Liver (tissue), 9 donors: Measurements from ENCODE around the gene IGF2BP1. TPM values are rescaled to one million over a fixed set of nuclear protein-coding genes. Genes with fewer than 3 reads are reported as not detected.

Experiments used
- DNase-seq: peaks from one replicate; pipeline ENCODE4 v3.0.0-alpha.2; 2017; ENCODE audit warnings: low spot score
- H3K27ac ChIP-seq, 2 donors: one replicate each; pipeline ENCODE4 v1.7.0; 2013; ENCODE audit warnings: inconsistent platforms in 2 of 2, low read length in 2 of 2, control low read depth in 1 of 2, low read depth in 1 of 2, mild to moderate bottlenecking in 1 of 2
- H3K27me3 ChIP-seq, 4 donors: one replicate each; pipeline versions ENCODE4 v1.6.1 to v1.7.0; 2013; ENCODE audit warnings: low read length in 3 of 4, inconsistent platforms in 1 of 4, mild to moderate bottlenecking in 1 of 4, moderate library complexity in 1 of 4; ENCODE audit not compliant: control insufficient read depth in 4 of 4, insufficient read depth in 4 of 4
- H3K36me3 ChIP-seq, 4 donors: one replicate each; pipeline versions ENCODE4 v1.6.1 to v1.7.0; 2013; ENCODE audit warnings: low read length in 3 of 4, mild to moderate bottlenecking in 3 of 4, low read depth in 1 of 4, moderate library complexity in 1 of 4; ENCODE audit not compliant: control insufficient read depth in 4 of 4, insufficient read depth in 3 of 4
- H3K4me1 ChIP-seq, 4 donors: one replicate each; pipeline versions ENCODE4 v1.6.1 to v1.7.0; 2013; ENCODE audit warnings: low read length in 3 of 4, mild to moderate bottlenecking in 3 of 4, moderate library complexity in 1 of 4; ENCODE audit not compliant: control insufficient read depth in 4 of 4, insufficient read depth in 4 of 4
- H3K4me3 ChIP-seq, 3 donors: one replicate each; pipeline versions ENCODE4 v1.6.1 to v1.7.0; 2013; ENCODE audit warnings: low read length in 3 of 3, control low read depth in 1 of 3, low read depth in 1 of 3, mild to moderate bottlenecking in 1 of 3
- H3K9ac ChIP-seq, 2 donors: one replicate each; pipeline ENCODE4 v1.7.0; 2013; ENCODE audit warnings: low read length in 2 of 2, mild to moderate bottlenecking in 2 of 2, moderate library complexity in 2 of 2, control low read depth in 1 of 2, low read depth in 1 of 2
- H3K9me3 ChIP-seq, 4 donors: one replicate each; pipeline versions ENCODE4 v1.6.1 to v1.7.0; 2013; ENCODE audit warnings: low read length in 3 of 4; ENCODE audit not compliant: control insufficient read depth in 4 of 4
- EGR1 ChIP-seq, 2 donors: IDR thresholded peaks; 2 replicates each; pipeline ENCODE4 v1.6.1; 2016 to 2018; ENCODE audit warnings: antibody characterized with exemption in 2 of 2, low read depth in 2 of 2
- FOXA2 ChIP-seq: IDR thresholded peaks from 2 replicates; pipeline ENCODE4 v1.6.1; 2016; ENCODE audit warnings: antibody characterized with exemption
- GABPA ChIP-seq, 2 donors: IDR thresholded peaks in 1 of 2; conservative IDR thresholded peaks in 1 of 2; 2 replicates each; pipeline ENCODE4 v1.6.1; 2016; ENCODE audit warnings: antibody characterized with exemption in 2 of 2, mild to moderate bottlenecking in 1 of 2, moderate library complexity in 1 of 2
- HNF4A ChIP-seq, 2 donors: conservative IDR thresholded peaks; 2 replicates each; pipeline ENCODE4 v1.6.1; 2016; ENCODE audit warnings: antibody characterized with exemption in 2 of 2, mild to moderate bottlenecking in 2 of 2
- JUND ChIP-seq, 2 donors: IDR thresholded peaks; 2 replicates each; pipeline ENCODE4 v1.6.1; 2016; ENCODE audit warnings: antibody characterized with exemption in 2 of 2
- RAD21 ChIP-seq, 2 donors: IDR thresholded peaks; 2 replicates each; pipeline ENCODE4 v1.6.1; 2016; ENCODE audit warnings: antibody characterized with exemption in 2 of 2, mild to moderate bottlenecking in 2 of 2
- SP1 ChIP-seq: IDR thresholded peaks from 2 replicates; pipeline ENCODE4 v1.6.1; 2018; ENCODE audit warnings: antibody characterized with exemption, mild to moderate bottlenecking
- WGBS: extraction: QIAGEN DNeasy Blood & Tissue Kit; methylation state at CpG from one replicate; pipeline ENCODE4 v1.1.7; 2013; 5-methylcytosine and 5-hydroxymethylcytosine counted together
- polyA plus RNA-seq, 2 donors: library from polyadenylated mRNA; stranded (reverse) in 1 of 2; unstranded in 1 of 2; fragments of 200-250 nt in 1 of 2; fragments of >200 nt in 1 of 2; fragmentation: Nextera tagmentation in 1 of 2; extraction: Ambion mirVana in 1 of 2; gene quantifications; one replicate each; pipeline versions ENCODE4 v1.2.1 to v1.2.3, GENCODE V29; 2013 to 2015
- total RNA-seq, 2 donors: library from RNA; depleted of rRNA; stranded (reverse); fragments of >200 nt; gene quantifications; one replicate each; pipeline ENCODE4 v1.2.3, GENCODE V29; 2014
- TF ChIP-seq, protein P1 (sequence below): IDR thresholded peaks from 2 replicates; pipeline ENCODE4 v1.6.1; 2016; ENCODE audit warnings: antibody characterized with exemption
- TF ChIP-seq, protein P2 (sequence below): IDR thresholded peaks from 2 replicates; pipeline ENCODE4 v1.6.1; 2016; ENCODE audit warnings: antibody characterized with exemption
- TF ChIP-seq, protein P3 (sequence below): IDR thresholded peaks from 2 replicates; pipeline ENCODE4 v1.6.1; 2016; ENCODE audit warnings: antibody characterized with exemption, mild to moderate bottlenecking
- donor health status: healthy.
- donor health status: healthy.
- donor health status: healthy.
- donor health status: healthy.
- donor health status: healthy.

Gene IGF2BP1
- total and polyA plus RNA-seq, 4 donors: 22.6 TPM; not detected in 3

DNA sequence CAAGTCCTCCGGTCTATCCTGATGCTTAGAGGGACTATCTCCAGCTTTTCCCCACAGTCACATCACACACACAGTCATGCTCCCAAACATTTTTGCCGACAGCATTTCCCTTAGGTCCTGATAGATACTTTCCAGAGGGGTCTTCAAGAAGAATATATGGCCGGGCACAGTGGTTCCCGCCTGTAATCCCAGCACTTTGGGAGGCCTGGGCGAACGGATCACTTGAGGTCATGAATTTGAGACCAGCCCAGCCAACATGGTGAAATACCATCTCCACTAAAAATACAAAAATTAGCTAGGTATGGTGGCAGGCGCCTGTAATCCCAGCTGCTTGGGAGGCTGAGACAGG, 24.5 kb upstream of the IGF2BP1 start (continued):
- TF ChIP-seq, protein P1, sequence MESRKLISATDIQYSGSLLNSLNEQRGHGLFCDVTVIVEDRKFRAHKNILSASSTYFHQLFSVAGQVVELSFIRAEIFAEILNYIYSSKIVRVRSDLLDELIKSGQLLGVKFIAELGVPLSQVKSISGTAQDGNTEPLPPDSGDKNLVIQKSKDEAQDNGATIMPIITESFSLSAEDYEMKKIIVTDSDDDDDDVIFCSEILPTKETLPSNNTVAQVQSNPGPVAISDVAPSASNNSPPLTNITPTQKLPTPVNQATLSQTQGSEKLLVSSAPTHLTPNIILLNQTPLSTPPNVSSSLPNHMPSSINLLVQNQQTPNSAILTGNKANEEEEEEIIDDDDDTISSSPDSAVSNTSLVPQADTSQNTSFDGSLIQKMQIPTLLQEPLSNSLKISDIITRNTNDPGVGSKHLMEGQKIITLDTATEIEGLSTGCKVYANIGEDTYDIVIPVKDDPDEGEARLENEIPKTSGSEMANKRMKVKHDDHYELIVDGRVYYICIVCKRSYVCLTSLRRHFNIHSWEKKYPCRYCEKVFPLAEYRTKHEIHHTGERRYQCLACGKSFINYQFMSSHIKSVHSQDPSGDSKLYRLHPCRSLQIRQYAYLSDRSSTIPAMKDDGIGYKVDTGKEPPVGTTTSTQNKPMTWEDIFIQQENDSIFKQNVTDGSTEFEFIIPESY: no peak
- no peak for TF ChIP-seq GABPA (IDR thresholded peaks at IDR 0.05 in 1 of 2, conservative IDR thresholded peaks at IDR 0.05 in 1 of 2)

DNA sequence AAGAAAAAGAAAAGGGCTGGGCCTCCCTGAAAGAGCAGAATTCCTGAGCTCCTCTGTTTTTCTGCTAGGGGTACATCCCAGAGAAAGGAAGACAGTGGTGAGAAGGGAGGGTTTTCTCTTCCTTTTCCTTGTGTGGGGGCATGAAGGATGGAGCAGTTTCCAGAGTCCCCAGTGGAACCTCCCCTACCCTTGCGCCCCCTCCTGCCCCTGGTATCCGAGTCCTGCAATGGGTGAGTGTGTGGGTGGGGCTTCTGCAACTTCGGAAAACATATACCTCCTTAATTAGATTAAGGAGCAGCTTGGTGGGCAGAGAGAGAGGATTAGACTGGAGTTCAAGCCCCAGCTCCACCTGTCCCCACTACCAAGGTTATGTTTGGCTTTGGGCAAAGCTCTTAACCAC, 23.4 kb upstream of the IGF2BP1 start:
- no peak for TF ChIP-seq HNF4A (conservative IDR thresholded peaks at IDR 0.05)
- TF ChIP-seq, protein P2, sequence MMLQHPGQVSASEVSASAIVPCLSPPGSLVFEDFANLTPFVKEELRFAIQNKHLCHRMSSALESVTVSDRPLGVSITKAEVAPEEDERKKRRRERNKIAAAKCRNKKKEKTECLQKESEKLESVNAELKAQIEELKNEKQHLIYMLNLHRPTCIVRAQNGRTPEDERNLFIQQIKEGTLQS: no peak
- TF ChIP-seq EGR1 (IDR thresholded peaks at IDR 0.05; ENCODE audit: low read depth in 2 of 2): no peak
- no peak for TF ChIP-seq SP1
- H3K36me3 ChIP-seq: no peaks in the 10 kb centered on the region
- no peak for DNase-seq
- peaks cover 0 to 6% (median 0%) of the 10 kb centered on the region in 4 donors for H3K27me3 ChIP-seq
- no peak overlapping the region for H3K4me3 ChIP-seq
- no peaks in the 10 kb centered on the region for H3K9me3 ChIP-seq
- H3K4me1 ChIP-seq: no peaks in the 10 kb centered on the region
- no peak overlapping the region for H3K9ac ChIP-seq
- no peak overlapping the region for H3K27ac ChIP-seq
- WGBS: 72% methylated on average over 3 of the region's 3 CpGs

DNA sequence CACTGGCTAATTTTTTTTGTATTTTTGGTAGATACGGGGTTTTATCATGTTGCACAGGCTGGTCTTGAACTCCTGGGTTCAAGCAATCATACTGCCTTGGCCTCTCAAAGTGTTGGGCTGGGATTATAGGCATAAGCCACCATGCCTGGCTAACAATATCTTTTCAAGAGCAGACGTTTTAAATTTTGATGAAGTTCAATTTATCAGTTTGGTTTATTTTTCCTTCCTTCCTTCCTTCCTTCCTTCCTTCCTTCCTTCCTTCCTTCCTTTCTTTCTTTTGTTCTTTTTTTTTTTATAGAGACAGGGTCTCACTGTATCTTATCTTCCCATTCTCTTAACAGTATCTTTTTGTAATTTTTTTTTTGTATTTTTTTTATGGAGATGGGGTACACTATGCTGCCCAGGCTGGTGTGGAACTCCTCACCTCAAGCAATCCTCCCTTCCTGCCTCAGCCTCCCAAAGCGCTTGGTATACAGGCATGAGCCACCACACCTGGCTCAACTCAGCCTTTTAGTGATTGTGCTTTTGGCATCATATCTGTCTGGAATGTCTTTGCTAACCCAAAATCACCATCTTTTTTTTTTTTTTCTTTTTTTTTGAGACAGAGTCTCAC, 15.2 kb upstream of the IGF2BP1 start:
- H3K4me1 ChIP-seq: no peaks in the 10 kb centered on the region
- WGBS: 76% methylated on average over 3 of the region's 3 CpGs

More for the DNA sequence above, 15.2 kb upstream of the IGF2BP1 start:
- Histone ChIP-seq H3K27me3 (peaks cover 0 to 2% (median 0%) of the 10 kb centered on the region in 4 donors), H3K4me3 (no peak overlapping the region), H3K36me3 (no peaks in the 10 kb centered on the region), H3K9me3 (peaks cover 0 to 3% (median under 1%) of the 10 kb centered on the region in 4 donors), H3K27ac (no peak overlapping the region), H3K9ac (no peak overlapping the region)
- no peak for TF ChIP-seq JUND (IDR thresholded peaks at IDR 0.05)
- no peak for TF ChIP-seq RAD21 (IDR thresholded peaks at IDR 0.05)
- no peak for TF ChIP-seq FOXA2
- no peak for TF ChIP-seq GABPA (IDR thresholded peaks at IDR 0.05 in 1 of 2, conservative IDR thresholded peaks at IDR 0.05 in 1 of 2)
- TF ChIP-seq HNF4A (conservative IDR thresholded peaks at IDR 0.05): no peak
- TF ChIP-seq, protein P3, sequence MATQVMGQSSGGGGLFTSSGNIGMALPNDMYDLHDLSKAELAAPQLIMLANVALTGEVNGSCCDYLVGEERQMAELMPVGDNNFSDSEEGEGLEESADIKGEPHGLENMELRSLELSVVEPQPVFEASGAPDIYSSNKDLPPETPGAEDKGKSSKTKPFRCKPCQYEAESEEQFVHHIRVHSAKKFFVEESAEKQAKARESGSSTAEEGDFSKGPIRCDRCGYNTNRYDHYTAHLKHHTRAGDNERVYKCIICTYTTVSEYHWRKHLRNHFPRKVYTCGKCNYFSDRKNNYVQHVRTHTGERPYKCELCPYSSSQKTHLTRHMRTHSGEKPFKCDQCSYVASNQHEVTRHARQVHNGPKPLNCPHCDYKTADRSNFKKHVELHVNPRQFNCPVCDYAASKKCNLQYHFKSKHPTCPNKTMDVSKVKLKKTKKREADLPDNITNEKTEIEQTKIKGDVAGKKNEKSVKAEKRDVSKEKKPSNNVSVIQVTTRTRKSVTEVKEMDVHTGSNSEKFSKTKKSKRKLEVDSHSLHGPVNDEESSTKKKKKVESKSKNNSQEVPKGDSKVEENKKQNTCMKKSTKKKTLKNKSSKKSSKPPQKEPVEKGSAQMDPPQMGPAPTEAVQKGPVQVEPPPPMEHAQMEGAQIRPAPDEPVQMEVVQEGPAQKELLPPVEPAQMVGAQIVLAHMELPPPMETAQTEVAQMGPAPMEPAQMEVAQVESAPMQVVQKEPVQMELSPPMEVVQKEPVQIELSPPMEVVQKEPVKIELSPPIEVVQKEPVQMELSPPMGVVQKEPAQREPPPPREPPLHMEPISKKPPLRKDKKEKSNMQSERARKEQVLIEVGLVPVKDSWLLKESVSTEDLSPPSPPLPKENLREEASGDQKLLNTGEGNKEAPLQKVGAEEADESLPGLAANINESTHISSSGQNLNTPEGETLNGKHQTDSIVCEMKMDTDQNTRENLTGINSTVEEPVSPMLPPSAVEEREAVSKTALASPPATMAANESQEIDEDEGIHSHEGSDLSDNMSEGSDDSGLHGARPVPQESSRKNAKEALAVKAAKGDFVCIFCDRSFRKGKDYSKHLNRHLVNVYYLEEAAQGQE: no peak
- DNase-seq: no peak
